Choroid plexus epithelial cell (primary cell): ENCODE measurements around the gene GPATCH2.

Experiments
- DNase-seq: peaks from one replicate; pipeline ENCODE4 v3.0.0-alpha.2; 2010; ENCODE audit warnings: low read depth
- H3K4me3 ChIP-seq: 2 replicates; pipeline ENCODE4 v1.5.1; 2011; ENCODE audit warnings: low read depth, mild to moderate bottlenecking, control low read depth, low read length, moderate library complexity
- CTCF ChIP-seq: conservative IDR thresholded peaks from 2 replicates; pipeline ENCODE4 v1.5.1; 2011; ENCODE audit warnings: low read depth, mild to moderate bottlenecking, control low read depth, inconsistent platforms, low read length, moderate library complexity

Gene GPATCH2

GRCh38 chr1:217435204-217435603 lies 195.7 kb downstream of the GPATCH2 start:
- DNase-seq: no peak
- H3K4me3 ChIP-seq: no peak overlapping the region
- TF ChIP-seq CTCF: no peak

GRCh38 chr1:217433664-217434063 lies 197.2 kb downstream of the GPATCH2 start:
- no peak overlapping the region for H3K4me3 ChIP-seq
- no peak for DNase-seq
- TF ChIP-seq CTCF: no peak

- H3K4me3 ChIP-seq: no peak overlapping the region
- no peak for TF ChIP-seq CTCF
- DNase-seq: no peak
Measured at GRCh38 chr1:217432339-217432738, 198.6 kb downstream of the GPATCH2 start.

GRCh38 chr1:217431395-217431794 lies 199.5 kb downstream of the GPATCH2 start:
- no peak overlapping the region for H3K4me3 ChIP-seq
- peak; percentile 44 for TF ChIP-seq CTCF
- peak; percentile 23 for DNase-seq

- TF ChIP-seq CTCF: no peak
- no peak overlapping the region for H3K4me3 ChIP-seq
- no peak for DNase-seq
Measured at GRCh38 chr1:217425422-217425821, 205.5 kb downstream of the GPATCH2 start.

GRCh38 chr1:217419194-217419551 lies 211.7 kb downstream of the GPATCH2 start:
- no peak overlapping the region for H3K4me3 ChIP-seq
- no peak for DNase-seq
- no peak for TF ChIP-seq CTCF

GRCh38 chr1:217418269-217419193 lies 212.4 kb downstream of the GPATCH2 start:
- TF ChIP-seq CTCF: no peak
- DNase-seq: no peak
- H3K4me3 ChIP-seq: no peak overlapping the region
